Measurements from ENCODE around the gene NOCT. TPM values are rescaled to one million over a fixed set of nuclear protein-coding genes. Genes with fewer than 3 reads are reported as not detected.

Gene NOCT
- total and polyA plus RNA-seq, 2 experiments from 2014 or later: 16.0 to 76.6 TPM

GRCh38 chr4:139009702-139010101 lies 5.9 kb upstream of the NOCT start (continued):
- TF ChIP-seq ZNF462 (CRISPR knock-in tag; IDR thresholded peaks at IDR 0.05) (no peak), ZNF331 (CRISPR knock-in tag; IDR thresholded peaks at IDR 0.05; ENCODE audit: low read depth) (no peak), JUNB (IDR thresholded peaks at IDR 0.05; ENCODE audit: unreplicated experiment) (no peak), REST (IDR thresholded peaks at IDR 0.05; ENCODE audit: unreplicated experiment) (no peak), CTCF (conservative IDR thresholded peaks at IDR 0.05; ENCODE audit: low read depth in 2 of 2) (no peak), EZH2 (IDR thresholded peaks at IDR 0.05; ENCODE audit: low read depth, unreplicated experiment) (no peak)
